Left colon (tissue), 2 donors: ENCODE results near the gene ARID5A. TPM values are rescaled to one million over a fixed set of nuclear protein-coding genes. Genes with fewer than 3 reads are reported as not detected.

Experiments used
- ATAC-seq: fragments of 200-7000 bp; cut with Tn5 transposase; one replicate; pipeline ENCODE4 v1.9.1; 2020; ENCODE audit warnings: mild to moderate bottlenecking, moderate library complexity
- DNase-seq, 2 donors: peaks; one replicate each; pipeline ENCODE4 v3.0.0-alpha.2; 2020
- intact Hi-C, 2 donors: fragments of 100-400 bp; cut with DNase I in 1 of 2; cut with micrococcal nuclease in 1 of 2; formaldehyde crosslinking; loops; one replicate each; pipeline versions ENCODE4 v1.11.2 to v1.14.0; 2022; cut with DNase I, micrococcal nuclease
- total RNA-seq, 2 donors: library from RNA; stranded (reverse); fragmentation: NEBNext Ultra II Directional; extraction: Animal tissue kit (Norgen Biotek cat#: 25700); gene quantifications; one replicate each; pipeline ENCODE4 v1.2.1, GENCODE V29; 2021
- donor health status: DM: no; HTN: no; CAD: no.
- donor health status: DM: yes; HTN: yes; CAD: no.

The ARID5A gene
- total RNA-seq, 2 donors from 2014 or later, result 5.6 to 13.7 TPM

- DNase-seq, result no peak
- intact Hi-C loops, result no loop called here
- ATAC-seq, result no peak
Measured at GRCh38 chr2:96574364-96574763, 37.8 kb downstream of the ARID5A start.

DNA sequence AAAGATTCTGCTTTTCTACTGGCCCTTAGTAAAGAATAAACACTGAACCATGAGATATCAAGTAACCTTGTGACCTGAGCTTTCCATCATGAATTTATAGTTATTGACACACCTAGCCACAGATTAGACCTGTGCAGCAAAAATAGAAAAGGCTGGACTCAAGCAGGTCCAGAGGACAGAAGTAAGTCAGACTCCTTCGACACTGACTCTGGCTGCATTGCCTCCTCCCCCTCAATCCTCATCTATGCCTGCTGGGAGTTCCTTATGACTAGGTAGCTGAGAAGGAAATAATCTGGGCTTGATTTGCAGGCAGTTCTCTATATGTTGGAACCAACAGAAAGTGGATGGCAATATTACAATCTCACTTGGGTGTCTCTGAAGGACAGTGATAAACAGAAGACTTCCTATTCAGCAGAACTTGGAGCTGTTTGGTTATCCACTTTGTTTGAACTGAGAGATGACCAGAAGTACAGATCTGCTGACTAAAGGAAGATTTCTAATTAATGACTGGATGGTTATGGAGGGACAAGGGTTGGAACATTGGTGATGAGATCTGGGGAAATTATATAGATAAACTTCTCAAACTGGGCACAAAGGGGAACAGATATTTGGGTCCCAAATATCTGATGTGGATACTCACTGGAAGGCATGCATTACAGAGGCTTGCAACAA, 39.4 kb downstream of the ARID5A start:
- no peak for DNase-seq
- intact Hi-C loops, result no loop called here
- peak; percentile 90 for ATAC-seq

DNA sequence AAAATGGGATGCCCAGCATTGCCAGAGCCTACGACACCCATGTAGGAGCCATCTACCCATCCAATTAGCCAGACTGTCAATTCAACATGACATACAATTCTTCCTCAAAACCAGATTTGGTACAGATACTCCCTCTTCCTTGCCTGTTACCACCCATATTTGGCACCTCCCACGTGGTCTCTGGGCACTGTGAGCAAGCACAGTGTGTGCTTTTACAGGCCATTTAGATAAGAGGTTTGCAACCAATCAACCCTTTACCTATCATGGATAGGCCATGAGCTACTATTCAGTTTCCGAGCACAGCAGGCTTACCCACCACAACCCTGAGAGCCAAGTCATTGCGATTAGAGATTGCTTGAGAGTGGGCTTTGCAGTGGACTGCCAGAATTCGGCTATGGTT, 40.9 kb downstream of the ARID5A start:
- DNase-seq (no peak), ATAC-seq (no peak)
- intact Hi-C loops, result no loop called here

DNA sequence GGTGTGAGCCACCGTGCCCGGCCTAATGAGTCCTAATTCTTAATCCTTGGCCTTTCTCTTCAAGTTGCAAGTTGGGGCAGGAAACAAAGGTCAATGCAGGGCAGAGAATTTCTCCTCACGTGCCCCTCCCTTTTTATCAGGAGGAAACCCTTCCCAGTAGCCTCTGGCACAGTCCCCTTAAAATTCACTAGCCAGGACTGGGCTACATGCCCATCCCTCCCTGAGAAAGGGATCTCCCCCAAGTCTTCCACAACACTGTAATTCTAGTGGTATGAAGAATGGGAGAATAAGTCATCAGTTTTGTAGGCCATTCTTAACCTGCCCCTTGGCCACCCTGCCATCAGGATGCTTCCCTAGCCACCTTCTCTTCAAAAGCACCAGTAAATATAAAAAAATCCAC, 42.2 kb downstream of the ARID5A start:
- DNase-seq (no peak), ATAC-seq (no peak)
- intact Hi-C loops, result no loop called here

GRCh38 chr2:96579422-96579821, 42.9 kb downstream of the ARID5A start:
- ATAC-seq, result no peak
- DNase-seq, result no peak
- intact Hi-C loops, result no loop called here

GRCh38 chr2:96580771-96581170, 44.2 kb downstream of the ARID5A start:
- ATAC-seq, result peak; percentile 74
- peak in 1 of 2 donors; percentile 32 for DNase-seq
- intact Hi-C loops, result no loop called here

DNA sequence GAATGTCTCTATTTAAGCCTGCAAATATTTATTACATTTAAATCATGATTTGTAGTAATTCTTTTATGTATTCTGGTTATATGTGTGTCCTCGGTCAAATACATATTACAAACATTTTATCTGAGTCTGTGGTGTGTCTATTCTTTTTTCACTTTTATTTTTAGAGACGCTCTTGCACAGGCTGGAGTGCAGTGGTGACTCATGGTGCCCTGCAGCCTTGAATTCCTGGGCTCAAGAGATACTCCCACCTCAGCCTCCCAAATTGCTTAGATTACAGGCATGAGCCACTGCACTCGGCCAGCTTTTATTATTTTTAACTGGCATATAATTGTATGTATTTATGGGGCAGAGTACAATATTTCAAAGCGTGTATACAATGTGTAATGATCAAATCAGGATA, 47.5 kb downstream of the ARID5A start:
- intact Hi-C loops, result no loop called here
- ATAC-seq (no peak), DNase-seq (no peak)

DNA sequence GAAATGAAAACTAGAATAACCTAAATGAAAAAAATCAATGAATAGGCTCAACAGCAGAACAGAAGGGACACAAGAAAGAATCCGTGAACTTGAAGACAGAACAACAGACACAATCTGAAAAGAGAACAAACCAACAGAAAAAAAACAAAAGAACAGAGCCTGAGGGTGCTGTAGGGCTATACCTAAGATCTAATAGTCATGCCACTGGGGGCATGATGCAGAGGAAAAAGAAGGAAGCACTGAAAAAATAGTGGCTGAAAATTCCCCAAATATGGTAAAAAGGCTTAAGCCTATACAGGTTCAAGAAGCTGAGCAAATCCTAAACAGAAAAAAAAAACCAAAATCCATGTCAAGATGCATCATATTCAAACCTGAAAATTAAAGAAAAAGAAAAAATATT, 51.3 kb downstream of the ARID5A start:
- intact Hi-C loops, result no loop called here
- ATAC-seq, result no peak
- DNase-seq, result no peak

GRCh38 chr2:96591054-96591453, 54.5 kb downstream of the ARID5A start:
- ATAC-seq (peak; percentile 60), DNase-seq (no peak)
- intact Hi-C loops, result no loop called here

- intact Hi-C loops, result no loop called here
- ATAC-seq (peak; percentile 20), DNase-seq (no peak)
Measured at GRCh38 chr2:96591494-96591893, 54.9 kb downstream of the ARID5A start.

- ATAC-seq (no peak), DNase-seq (no peak)
- intact Hi-C loops, result no loop called here
Measured at GRCh38 chr2:96594282-96594681, 57.7 kb downstream of the ARID5A start.

- ATAC-seq (no peak), DNase-seq (no peak)
- intact Hi-C loops, result no loop called here
Measured at GRCh38 chr2:96594691-96595152, 58.2 kb downstream of the ARID5A start.

DNA sequence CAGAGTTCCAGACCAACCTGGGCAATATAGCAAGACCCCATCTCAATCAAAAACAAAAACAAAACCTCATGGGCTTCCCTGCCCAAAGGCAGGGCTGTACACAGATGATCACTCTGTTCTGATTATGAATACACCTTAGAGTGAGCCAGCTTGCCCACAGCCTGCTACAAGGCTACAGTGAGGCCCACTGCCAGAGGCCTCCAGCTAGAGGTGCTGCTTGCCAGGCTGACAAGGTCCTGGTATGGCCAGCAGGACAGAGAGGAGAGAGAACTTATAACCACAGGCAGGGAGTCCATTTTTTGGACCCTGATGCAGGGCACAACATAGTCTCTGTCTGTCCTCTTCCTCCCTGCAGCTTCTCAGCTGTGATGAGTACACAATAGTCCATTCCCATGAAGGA, 60.0 kb downstream of the ARID5A start:
- intact Hi-C loops, result no loop called here
- ATAC-seq (no peak), DNase-seq (no peak)

- ATAC-seq, result no peak
- intact Hi-C loops, result no loop called here
- no peak for DNase-seq
Measured at GRCh38 chr2:96599941-96600340, 63.4 kb downstream of the ARID5A start.

DNA sequence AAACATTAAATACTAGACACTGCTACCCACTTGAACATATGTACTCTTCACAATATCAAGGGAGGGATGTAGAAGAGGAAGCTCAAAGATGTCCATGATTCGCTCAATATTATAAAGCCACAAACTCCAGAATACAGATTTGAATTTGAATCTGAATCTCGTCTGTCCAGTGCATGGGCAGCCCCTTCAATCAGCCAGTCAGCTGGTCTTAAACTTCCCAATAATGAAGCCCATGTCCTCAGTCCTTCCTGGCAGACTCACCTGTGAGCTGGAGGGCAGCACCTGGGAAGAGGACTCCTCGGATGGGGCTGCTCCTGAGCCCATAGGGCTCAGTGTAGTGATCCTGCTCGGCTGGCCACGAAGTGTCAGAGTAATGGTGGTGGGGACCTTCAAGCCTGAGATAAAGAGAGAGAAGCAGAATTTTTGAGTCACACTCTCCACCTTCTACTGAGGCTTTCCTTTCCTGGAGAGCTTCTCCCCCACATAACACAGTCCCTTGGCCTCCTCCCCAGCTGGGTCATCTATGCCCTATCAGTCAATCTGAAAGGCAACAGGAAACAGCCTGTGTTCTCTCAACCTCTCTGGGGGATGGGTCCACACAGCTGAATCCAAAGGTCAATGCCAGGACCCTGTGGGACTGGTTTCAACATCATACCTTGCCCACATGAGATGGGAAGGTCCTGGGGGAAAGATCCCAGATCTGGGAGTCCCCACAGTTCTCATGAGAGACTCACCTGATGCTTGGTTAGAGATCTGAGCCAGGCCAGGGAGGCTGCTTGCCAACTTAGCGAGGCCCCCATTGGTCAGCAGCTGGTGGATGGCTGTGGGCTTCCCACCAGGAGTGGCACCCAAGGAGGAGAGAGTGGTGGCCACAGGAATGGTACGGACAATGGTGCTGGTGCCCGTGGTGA, 65.1 kb downstream of the ARID5A start:
- DNase-seq (no peak), ATAC-seq (peak; percentile 54)
- intact Hi-C loops, result no loop called here

Other genes with a start within 250 kb of the ARID5A start
- gene SNRNP200, start 231.2 kb upstream of the ARID5A start, total RNA-seq, result 10 to 100 TPM; 84.8 to 94.7 TPM
- gene ITPRIPL1, start 211.4 kb upstream of the ARID5A start, total RNA-seq, result under 1 TPM; 0.58 to 0.92 TPM
- gene NCAPH, start 201.0 kb upstream of the ARID5A start, total RNA-seq, result 1 to 10 TPM; 2.0 to 7.3 TPM
- 1 to 10 TPM in 1 of 2 donors, under 1 TPM in 1; 0.58 to 3.3 TPM for gene NEURL3, start 31.4 kb upstream of the ARID5A start, total RNA-seq
- 10 to 100 TPM; 39.3 to 40.7 TPM for gene KANSL3, start 101.6 kb downstream of the ARID5A start, total RNA-seq
- under 1 TPM in 1 of 2 donors, not detected in 1; 0.08 TPM for gene FER1L5, start 106.0 kb downstream of the ARID5A start, total RNA-seq
- 10 to 100 TPM; 14.6 to 16.3 TPM for gene LMAN2L, start 203.3 kb downstream of the ARID5A start, total RNA-seq
- 100 to 1,000 TPM in 1 of 2 donors, 10 to 100 TPM in 1; 98.5 to 142 TPM for gene CNNM4, start 224.2 kb downstream of the ARID5A start, total RNA-seq